MM.1S (cell line): Measurements from ENCODE around the gene TRIM3.

Experiments used
- DNase-seq: peaks from one replicate; pipeline ENCODE4 v3.0.0-alpha.2; 2015
- H2AFZ ChIP-seq: fragments of 300-600 bp; sonication (generic); 2 replicates; pipeline ENCODE4 v1.6.0; 2016; ENCODE audit warnings: antibody characterized with exemption, low read length
- H3F3A ChIP-seq: fragments of 300-600 bp; sonication (generic); 2 replicates; pipeline ENCODE4 v1.6.1; 2016; ENCODE audit warnings: mild to moderate bottlenecking, antibody characterized with exemption, low read length, moderate library complexity, mixed read lengths; ENCODE audit not compliant: insufficient read depth
- H3K27ac ChIP-seq: fragments of 300-600 bp; sonication (generic); 2 replicates; pipeline ENCODE4 v1.5.1; 2016; ENCODE audit warnings: mild to moderate bottlenecking, low read length
- H3K27me3 ChIP-seq: fragments of 300-600 bp; sonication (generic); replicated peaks from 2 replicates; pipeline ENCODE4 v1.6.0; 2016; ENCODE audit warnings: low read length; ENCODE audit not compliant: insufficient read depth
- H3K36me3 ChIP-seq: fragments of 300-600 bp; sonication (generic); replicated peaks from 2 replicates; pipeline ENCODE4 v1.6.1; 2016; ENCODE audit warnings: mild to moderate bottlenecking, low read length, mixed read lengths; ENCODE audit not compliant: insufficient read depth
- H3K4me1 ChIP-seq: fragments of 300-600 bp; sonication (generic); 2 replicates; pipeline ENCODE4 v1.6.1; 2016; ENCODE audit warnings: low read length, mixed read lengths
- H3K4me2 ChIP-seq: fragments of 300-600 bp; sonication (generic); 2 replicates; pipeline ENCODE4 v1.6.0; 2016; ENCODE audit warnings: low read depth, low read length
- H3K4me3 ChIP-seq: fragments of 300-600 bp; sonication (generic); 2 replicates; pipeline ENCODE4 v1.5.1; 2016; ENCODE audit warnings: low read length, mixed read lengths
- H3K79me2 ChIP-seq: fragments of 300-600 bp; sonication (generic); 2 replicates; pipeline ENCODE4 v1.6.1; 2016; ENCODE audit warnings: mixed run types, low read length, mixed read lengths
- H3K9ac ChIP-seq: fragments of 300-600 bp; sonication (generic); 2 replicates; pipeline ENCODE4 v1.6.1; 2016; ENCODE audit warnings: low read length, mixed read lengths
- H3K9me2 ChIP-seq: fragments of 300-600 bp; sonication (generic); replicated peaks from 2 replicates; pipeline ENCODE4 v1.6.1; 2016; ENCODE audit warnings: mild to moderate bottlenecking, low read length, mixed read lengths; ENCODE audit not compliant: insufficient read depth
- H3K9me3 ChIP-seq: fragments of 300-600 bp; sonication (generic); replicated peaks from 2 replicates; pipeline ENCODE4 v1.6.1; 2016; ENCODE audit warnings: mild to moderate bottlenecking, low read length, mixed read lengths; ENCODE audit not compliant: insufficient read depth
- H4K20me1 ChIP-seq: fragments of 300-600 bp; sonication (generic); 2 replicates; pipeline ENCODE4 v1.6.1; 2016; ENCODE audit warnings: mild to moderate bottlenecking, low read length, moderate library complexity, mixed read lengths; ENCODE audit not compliant: insufficient read depth
- CTCF ChIP-seq: fragments of 300-600 bp; sonication (generic); IDR thresholded peaks from 2 replicates; pipeline ENCODE4 v1.5.1; 2016; ENCODE audit warnings: antibody characterized with exemption, low read length, mixed read lengths
- EZH2 ChIP-seq: fragments of 300-600 bp; sonication (generic); optimal IDR thresholded peaks from 2 replicates; pipeline ENCODE3; 2017; ENCODE audit warnings: low read depth, mild to moderate bottlenecking, antibody characterized with exemption, low read length, mixed read lengths
- EZH2phosphoT487 ChIP-seq: fragments of 300-600 bp; sonication (generic); IDR thresholded peaks from 2 replicates; pipeline ENCODE4 v1.6.1; 2018; ENCODE audit warnings: antibody characterized with exemption, low read length

The TRIM3 gene

DNA sequence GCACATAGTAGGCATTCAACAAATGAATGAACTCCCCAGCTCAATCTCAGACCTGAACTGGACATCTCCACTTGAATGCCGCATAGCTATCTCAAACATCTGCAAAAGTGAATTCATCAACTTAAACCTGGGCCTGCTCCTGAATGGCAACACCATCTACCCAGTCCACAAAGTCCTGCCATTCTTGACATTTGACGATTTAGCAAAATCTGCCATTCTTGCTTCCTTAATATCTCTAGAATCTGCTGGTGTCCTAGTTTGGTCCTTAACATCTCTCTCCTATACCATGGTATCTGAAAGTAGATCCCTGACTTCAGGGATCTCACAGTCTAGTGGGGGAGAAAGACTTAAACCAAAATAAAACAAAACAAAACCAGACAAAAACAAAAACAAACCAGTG is 20.6 kb downstream of the TRIM3 start:
- Histone ChIP-seq H3K9me3 (no peaks in the 10 kb centered on the region), H2AFZ (no peak overlapping the region), H3K9ac (no peak overlapping the region), H3K36me3 (no peaks in the 10 kb centered on the region), H3K4me2 (no peak overlapping the region), H3K79me2 (no peaks in the 10 kb centered on the region), H4K20me1 (no peaks in the 10 kb centered on the region), H3F3A (no peaks in the 10 kb centered on the region), H3K4me1 (0 out of 2 replicates have a peak, but pooled peaks cover 5% of the 10 kb centered on the region), H3K27me3 (no peaks in the 10 kb centered on the region), H3K27ac (no peak overlapping the region), H3K9me2 (no peaks in the 10 kb centered on the region), H3K4me3 (no peak overlapping the region)
- no peak for DNase-seq
- TF ChIP-seq EZH2phosphoT487 = no peak
- no peak for TF ChIP-seq EZH2
- TF ChIP-seq CTCF = no peak

GRCh38 chr11:6452219-6452618 is 21.5 kb downstream of the TRIM3 start:
- Histone ChIP-seq H4K20me1 (no peaks in the 10 kb centered on the region), H3F3A (no peaks in the 10 kb centered on the region), H3K27ac (no peak overlapping the region), H3K79me2 (no peaks in the 10 kb centered on the region), H3K36me3 (no peaks in the 10 kb centered on the region), H3K9ac (no peak overlapping the region), H3K4me3 (no peak overlapping the region), H3K4me2 (no peak overlapping the region), H3K9me3 (no peaks in the 10 kb centered on the region), H3K27me3 (no peaks in the 10 kb centered on the region), H3K4me1 (0 out of 2 replicates have a peak, but pooled peaks cover 5% of the 10 kb centered on the region), H3K9me2 (no peaks in the 10 kb centered on the region), H2AFZ (no peak overlapping the region)
- TF ChIP-seq EZH2 = no peak
- TF ChIP-seq EZH2phosphoT487 = no peak
- TF ChIP-seq CTCF = no peak
- DNase-seq = no peak

- no peaks in the 10 kb centered on the region for H3K79me2 ChIP-seq
- no peak for DNase-seq
- H3K9me2 ChIP-seq = no peaks in the 10 kb centered on the region
- no peak overlapping the region for H3K4me2 ChIP-seq
- no peaks in the 10 kb centered on the region for H3K9me3 ChIP-seq
- no peak overlapping the region for H3K9ac ChIP-seq
- TF ChIP-seq CTCF (no peak), EZH2phosphoT487 (no peak), EZH2 (no peak)
- no peaks in the 10 kb centered on the region for H3F3A ChIP-seq
- H4K20me1 ChIP-seq = no peaks in the 10 kb centered on the region
- no peak overlapping the region for H2AFZ ChIP-seq
- H3K36me3 ChIP-seq = no peaks in the 10 kb centered on the region
- H3K4me1 ChIP-seq = no peaks in the 10 kb centered on the region
- H3K4me3 ChIP-seq = no peak overlapping the region
- H3K27ac ChIP-seq = no peak overlapping the region
- H3K27me3 ChIP-seq = no peaks in the 10 kb centered on the region
These were observed 25.2 kb downstream of the TRIM3 start for GRCh38 chr11:6448574-6448973.
